Thoracic aorta (tissue), 2 donors: ENCODE data around the gene PIGO. TPM values are rescaled to one million over a fixed set of nuclear protein-coding genes. Genes with fewer than 3 reads are reported as not detected.

ENCODE experiments used
- ATAC-seq: fragments of 150-250 bp; one replicate; pipeline ENCODE4 v1.8.0; 2017; ENCODE audit warnings: low read depth; ENCODE audit not compliant: insufficient number of reproducible peaks, low FRiP score
- DNase-seq: peaks from one replicate; pipeline ENCODE4 v3.0.0-alpha.2; 2020; ENCODE audit warnings: low spot score
- H3K27ac ChIP-seq, 2 donors: fragments of 200-600 bp; sonication (generic); 1 replicate in 1 of 2; 2 replicates in 1 of 2; pipeline ENCODE4 v1.5.1; 2016; ENCODE audit warnings: mild to moderate bottlenecking in 2 of 2, moderate library complexity in 2 of 2
- H3K27me3 ChIP-seq: fragments of 200-600 bp; sonication (generic); replicated peaks from 2 replicates; pipeline ENCODE4 v1.6.0; 2016; ENCODE audit warnings: mild to moderate bottlenecking; ENCODE audit not compliant: insufficient read depth
- H3K36me3 ChIP-seq: fragments of 200-600 bp; sonication (generic); one replicate; pipeline ENCODE4 v1.5.1; 2016
- H3K4me1 ChIP-seq, 2 donors: fragments of 200-600 bp; sonication (generic); 1 replicate in 1 of 2; 2 replicates in 1 of 2; pipeline versions ENCODE4 v1.5.1 to v1.6.0; 2016; ENCODE audit warnings: low read depth in 2 of 2, mild to moderate bottlenecking in 1 of 2; ENCODE audit not compliant: control insufficient read depth in 1 of 2
- H3K4me3 ChIP-seq: fragments of 200-600 bp; sonication (generic); 2 replicates; pipeline ENCODE4 v1.5.1; 2016; ENCODE audit warnings: mild to moderate bottlenecking
- H3K9me3 ChIP-seq: fragments of 200-600 bp; sonication (generic); 2 replicates; pipeline ENCODE4 v1.5.1; 2016
- CTCF ChIP-seq: fragments of 200-600 bp; sonication (generic); IDR thresholded peaks from one replicate; pipeline ENCODE4 v1.5.1; 2019; ENCODE audit warnings: antibody characterized with exemption
- total RNA-seq, 2 donors: library from RNA; depleted of rRNA; stranded (reverse); fragments of >200 nt; gene quantifications; one replicate each; pipeline versions ENCODE4 v1.1.0 to v1.2.3, GENCODE V29; 2016

The PIGO gene
- total RNA-seq, 2 donors from 2014 or later = 10.8 to 13.9 TPM

GRCh38 chr9:35051069-35051967, 45.1 kb downstream of the PIGO start:
- Histone ChIP-seq H3K9me3 (no peaks in the 10 kb centered on the region), H3K27me3 (no peaks in the 10 kb centered on the region), H3K36me3 (peaks cover 16% of the 10 kb centered on the region), H3K27ac (no peak overlapping the region), H3K4me1 (peaks cover 0 to 4% of the 10 kb centered on the region in 2 donors), H3K4me3 (no peak overlapping the region)
- ATAC-seq = no peak
- peak; percentile 59 for TF ChIP-seq CTCF
- DNase-seq = no peak

- DNase-seq = no peak
- H3K36me3 ChIP-seq = peaks cover 23% of the 10 kb centered on the region
- H3K4me1 ChIP-seq = peaks cover 0 to 4% of the 10 kb centered on the region in 2 donors
- no peaks in the 10 kb centered on the region for H3K9me3 ChIP-seq
- no peak for ATAC-seq
- no peak overlapping the region for H3K4me3 ChIP-seq
- no peaks in the 10 kb centered on the region for H3K27me3 ChIP-seq
- H3K27ac ChIP-seq = no peak overlapping the region
- TF ChIP-seq CTCF = no peak
Observed at GRCh38 chr9:35048511-35048910, 47.9 kb downstream of the PIGO start.

- TF ChIP-seq CTCF = no peak
- peaks cover 22% of the 10 kb centered on the region for H3K36me3 ChIP-seq
- H3K4me3 ChIP-seq = no peak overlapping the region
- H3K9me3 ChIP-seq = no peaks in the 10 kb centered on the region
- DNase-seq = no peak
- no peaks in the 10 kb centered on the region for H3K27me3 ChIP-seq
- no peak overlapping the region for H3K27ac ChIP-seq
- ATAC-seq = no peak
- no peaks in the 10 kb centered on the region for H3K4me1 ChIP-seq
Observed at GRCh38 chr9:35044071-35044470, 52.3 kb downstream of the PIGO start.

- H3K9me3 ChIP-seq = no peaks in the 10 kb centered on the region
- no peaks in the 10 kb centered on the region for H3K4me1 ChIP-seq
- no peak overlapping the region for H3K4me3 ChIP-seq
- DNase-seq = no peak
- ATAC-seq = no peak
- H3K36me3 ChIP-seq = peaks cover 22% of the 10 kb centered on the region
- H3K27me3 ChIP-seq = no peaks in the 10 kb centered on the region
- no peak overlapping the region for H3K27ac ChIP-seq
- no peak for TF ChIP-seq CTCF
Observed at GRCh38 chr9:35042891-35043545, 53.4 kb downstream of the PIGO start.

- peaks cover 22% of the 10 kb centered on the region for H3K36me3 ChIP-seq
- H3K4me3 ChIP-seq = no peak overlapping the region
- H3K27ac ChIP-seq = no peak overlapping the region
- no peak for TF ChIP-seq CTCF
- H3K9me3 ChIP-seq = no peaks in the 10 kb centered on the region
- ATAC-seq (no peak), DNase-seq (no peak)
- H3K4me1 ChIP-seq = no peaks in the 10 kb centered on the region
- H3K27me3 ChIP-seq = no peaks in the 10 kb centered on the region
Observed at GRCh38 chr9:35042081-35042604, 54.2 kb downstream of the PIGO start.
